Activated naive CD8-positive, alpha-beta T cell treated with anti-CD3 and anti-CD28 coated beads, Interleukin-2, amount 10 ng/mL, durations not matched to agents 7 days and 5 days (primary cell): ENCODE measurements around the gene BBS12. TPM values are rescaled to one million over a fixed set of nuclear protein-coding genes. Genes with fewer than 3 reads are reported as not detected.

Source experiments
- ATAC-seq: fragments of 150-1000 bp; cut with Tn5 transposase; one replicate; pipeline ENCODE4 v1.10.0; 2021; ENCODE audit warnings: low read depth, moderate library complexity
- POLR2A ChIA-PET: fragments of 350-600 bp; sonication (Branson Sonifier 250); formaldehyde crosslinking; loops from one replicate; lab custom pipeline; 2021; ENCODE audit warnings: antibody characterized with exemption; lab: Charles Lee
- DNase-seq: peaks from one replicate; pipeline ENCODE4 v3.0.0; 2021
- H3K27ac Mint-ChIP-seq: one replicate; pipeline ENCODE4 v1.8.0; 2022; ENCODE audit warnings: mild to moderate bottlenecking, mixed read lengths
- H3K27me3 Mint-ChIP-seq: one replicate; pipeline ENCODE4 v1.8.0; 2022; ENCODE audit warnings: mild to moderate bottlenecking, moderate library complexity, mixed read lengths
- H3K36me3 Mint-ChIP-seq: one replicate; pipeline ENCODE4 v1.8.0; 2021; ENCODE audit warnings: mild to moderate bottlenecking, mixed read lengths
- H3K4me1 Mint-ChIP-seq: one replicate; pipeline ENCODE4 v1.8.0; 2021; ENCODE audit warnings: mixed read lengths
- H3K4me3 Mint-ChIP-seq: one replicate; pipeline ENCODE4 v1.8.0; 2022; ENCODE audit warnings: mild to moderate bottlenecking, moderate library complexity, mixed read lengths
- H3K9me3 Mint-ChIP-seq: one replicate; pipeline ENCODE4 v1.8.0; 2021; ENCODE audit warnings: mixed read lengths
- total RNA-seq, 2 experiments: library from RNA; stranded (reverse); gene quantifications; one replicate each; pipeline ENCODE4 v1.2.3, GENCODE V29; 2021

The BBS12 gene
- 1 to 10 TPM; 1.7 to 2.7 TPM for total RNA-seq

DNA sequence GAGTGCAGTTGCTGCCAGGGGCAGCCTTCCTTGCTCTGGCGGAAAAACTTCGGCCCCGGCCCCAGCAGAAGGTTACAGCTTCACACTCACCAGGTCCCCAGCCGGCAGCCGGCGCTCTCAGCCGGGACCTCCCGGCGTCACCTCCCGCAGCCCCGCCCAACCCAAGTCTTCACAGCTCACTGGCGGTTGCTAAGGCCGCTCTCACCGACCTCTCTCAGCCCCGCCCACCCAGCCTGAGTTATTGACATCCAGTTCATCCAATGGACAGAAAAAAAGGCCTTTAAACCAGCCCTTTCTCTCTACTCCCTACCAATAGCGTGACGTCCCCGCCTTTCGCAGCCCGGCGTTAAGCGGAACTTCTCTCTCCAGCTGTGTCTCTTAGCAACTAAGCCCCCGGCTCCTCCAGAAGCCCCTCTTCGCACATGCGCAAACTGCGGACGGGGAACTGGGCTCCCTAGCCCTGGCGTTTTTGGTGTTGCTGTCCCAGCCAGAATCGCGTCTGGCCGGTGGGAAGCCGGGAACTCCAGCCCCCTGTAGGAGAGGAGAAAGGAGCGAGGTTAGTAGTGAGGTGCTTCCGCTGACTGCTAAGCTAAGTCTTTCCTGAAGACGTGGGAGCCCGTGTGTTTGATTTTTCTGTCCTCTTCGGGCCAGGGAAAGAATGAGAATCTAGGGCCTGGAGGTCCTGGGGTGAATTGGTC is at the start of gene BBS12:
Gene BBS12 (plus strand): TSS at position 376 of the 698 bp plus-strand sequence. CDS start 9,189 bp downstream, outside the sequence.
- H3K36me3 Mint-ChIP-seq: peaks cover 4% of the 10 kb centered on the region
- peak within 1 kb of the TSS; percentile 92 for H3K4me3 Mint-ChIP-seq
- H3K27ac Mint-ChIP-seq: peak within 1 kb of the TSS; percentile 85
- H3K9me3 Mint-ChIP-seq: peaks cover 3% of the 10 kb centered on the region
- DNase-seq (peak; percentile 94), ATAC-seq (peak; percentile 99)
- POLR2A ChIA-PET: interaction anchor here (0.7 to 1.9 kb wide), 7 partner anchors 12 to 908 kb away, joined by 3 to 15 read pairs (median 4); partner anchors contain the start of gene NUDT6
- H3K4me1 Mint-ChIP-seq: peaks cover 3% of the 10 kb centered on the region
- no peaks in the 10 kb centered on the region for H3K27me3 Mint-ChIP-seq

DNA sequence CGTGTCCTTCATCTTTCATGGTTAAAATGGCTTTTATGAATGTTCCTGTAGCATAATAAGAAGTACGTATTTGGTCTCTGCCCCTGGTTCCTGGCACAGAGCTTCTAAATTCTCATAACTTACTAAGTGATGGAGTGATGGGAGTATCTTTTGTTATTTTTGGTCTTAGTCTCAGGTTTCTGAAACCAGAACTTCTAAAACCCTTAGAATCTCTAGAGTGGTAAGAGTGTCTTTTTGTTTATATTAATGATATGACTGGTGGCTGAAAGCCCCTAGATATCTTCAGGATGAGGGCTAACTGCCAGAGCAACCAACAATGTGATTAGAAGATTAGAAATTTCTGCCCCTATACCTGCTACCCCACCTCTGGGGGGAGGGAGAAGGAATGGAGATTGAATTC is 45.8 kb upstream of the BBS12 start:
- ATAC-seq: no peak
- Mint-ChIP-seq H3K27me3 (no peaks in the 10 kb centered on the region), H3K9me3 (peaks cover 14% of the 10 kb centered on the region), H3K4me1 (peaks cover 22% of the 10 kb centered on the region), H3K36me3 (peaks cover 4% of the 10 kb centered on the region), H3K4me3 (no peak overlapping the region), H3K27ac (no peak overlapping the region)
- POLR2A ChIA-PET: no interaction called here
- DNase-seq: no peak

DNA sequence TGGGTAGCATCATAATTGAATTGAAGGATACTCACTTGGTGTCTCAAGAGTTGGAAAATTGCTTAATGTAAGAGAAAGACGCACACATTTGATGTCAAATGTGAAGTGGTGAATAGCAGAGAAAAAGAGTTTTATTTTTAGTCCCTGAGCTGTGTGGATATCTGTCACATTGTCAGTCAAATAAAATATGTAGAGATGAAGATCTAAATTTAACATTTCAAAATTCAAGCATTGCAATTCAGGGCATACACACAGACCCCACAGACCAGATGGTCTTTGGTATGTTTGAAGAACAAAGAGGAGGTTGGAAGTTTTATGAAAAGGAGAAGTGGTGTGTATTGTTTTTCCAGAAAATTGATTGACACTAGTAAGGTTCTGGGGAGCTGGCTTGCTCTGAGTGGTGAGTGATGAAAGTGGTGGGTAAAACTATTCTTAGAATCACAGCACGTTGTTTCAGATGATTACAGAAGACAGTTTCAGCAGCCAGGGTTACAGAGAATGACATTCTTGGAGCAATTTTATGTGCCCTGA is 44.9 kb upstream of the BBS12 start:
- peaks cover 13% of the 10 kb centered on the region for H3K9me3 Mint-ChIP-seq
- POLR2A ChIA-PET: no interaction called here
- H3K4me1 Mint-ChIP-seq: peaks cover 22% of the 10 kb centered on the region
- peaks cover 1% of the 10 kb centered on the region for H3K36me3 Mint-ChIP-seq
- ATAC-seq: no peak
- H3K27me3 Mint-ChIP-seq: peaks cover 2% of the 10 kb centered on the region
- peak overlapping the region; percentile 64 for H3K27ac Mint-ChIP-seq
- H3K4me3 Mint-ChIP-seq: peak overlapping the region; percentile 21
- DNase-seq: no peak

DNA sequence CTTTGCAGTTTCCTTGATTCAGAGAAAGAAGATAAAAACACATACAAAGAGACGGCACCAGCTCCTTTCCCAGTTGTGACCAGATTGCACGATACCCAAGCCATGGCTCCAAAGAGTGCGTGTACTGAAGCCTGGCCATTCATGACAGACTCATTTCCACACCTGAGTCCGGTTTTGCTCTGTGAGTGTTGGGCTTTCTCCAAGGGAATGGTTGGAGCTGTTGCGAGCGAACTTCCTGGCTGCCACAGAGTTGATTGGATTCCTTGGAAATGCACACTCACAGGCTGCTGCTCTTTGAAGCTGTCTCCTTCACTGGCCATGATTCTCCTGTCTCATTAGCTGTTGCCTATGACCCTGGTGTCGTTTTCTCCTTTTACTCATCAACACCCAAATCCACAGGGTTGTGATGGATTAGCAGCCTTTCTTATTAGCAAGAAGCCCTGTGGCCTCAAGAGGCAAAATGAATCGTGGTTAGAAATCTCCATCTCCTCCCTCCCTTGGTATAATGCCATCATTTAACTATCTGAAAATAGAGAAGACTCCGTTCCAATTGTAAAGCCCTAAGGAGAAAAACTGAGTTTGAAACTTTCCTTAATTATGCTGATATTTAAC is 43.9 kb upstream of the BBS12 start:
- H3K36me3 Mint-ChIP-seq: peaks cover 1% of the 10 kb centered on the region
- ATAC-seq: no peak
- POLR2A ChIA-PET: no interaction called here
- peaks cover 22% of the 10 kb centered on the region for H3K4me1 Mint-ChIP-seq
- no peak for DNase-seq
- no peak overlapping the region for H3K27ac Mint-ChIP-seq
- peaks cover 7% of the 10 kb centered on the region for H3K9me3 Mint-ChIP-seq
- no peak overlapping the region for H3K4me3 Mint-ChIP-seq
- peaks cover 4% of the 10 kb centered on the region for H3K27me3 Mint-ChIP-seq

DNA sequence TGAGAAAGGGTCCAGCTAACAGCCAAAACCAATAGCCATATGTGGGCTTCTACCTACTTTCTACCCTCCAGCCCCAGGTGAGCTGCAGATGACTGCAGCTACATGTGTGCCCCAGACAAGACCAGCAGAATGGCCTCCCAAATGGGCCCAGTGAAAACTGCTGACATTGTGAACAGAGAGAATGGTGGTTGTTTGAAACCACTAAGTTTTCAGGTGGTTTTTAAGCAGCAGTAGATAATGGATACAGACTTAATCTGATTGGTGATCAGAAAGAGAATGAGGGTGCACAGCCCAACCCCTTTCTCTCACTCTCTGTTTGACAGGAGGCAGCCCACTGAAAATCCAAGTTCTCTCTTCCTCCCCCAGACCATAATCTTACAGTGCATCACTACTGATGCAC is 42.5 kb upstream of the BBS12 start:
- H3K4me3 Mint-ChIP-seq: no peak overlapping the region
- ATAC-seq: peak; percentile 69
- no peak for DNase-seq
- POLR2A ChIA-PET: no interaction called here
- H3K4me1 Mint-ChIP-seq: peaks cover 22% of the 10 kb centered on the region
- H3K36me3 Mint-ChIP-seq: peaks cover 1% of the 10 kb centered on the region
- H3K27me3 Mint-ChIP-seq: peaks cover 17% of the 10 kb centered on the region
- H3K9me3 Mint-ChIP-seq: peaks cover 2% of the 10 kb centered on the region
- no peak overlapping the region for H3K27ac Mint-ChIP-seq

DNA sequence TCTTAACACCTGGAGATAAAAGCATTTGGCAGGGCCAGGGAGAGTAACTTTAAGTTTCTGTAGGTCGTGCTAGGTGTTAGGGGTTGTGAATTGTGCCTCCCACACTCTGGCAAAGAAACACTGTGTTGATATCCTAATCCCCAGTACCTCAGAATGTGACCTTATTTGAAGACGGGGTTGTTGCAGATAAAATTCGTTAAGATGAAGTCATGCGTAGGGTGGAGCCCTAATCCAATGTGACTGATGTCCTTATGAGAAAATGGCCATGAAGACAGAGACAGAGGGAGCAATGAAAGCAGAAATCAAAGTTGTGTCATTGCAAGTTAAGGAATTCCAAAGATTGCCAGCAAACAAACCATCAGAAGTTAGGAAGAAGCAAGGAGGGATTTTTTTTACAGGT is 40.5 kb upstream of the BBS12 start:
- no peak for DNase-seq
- POLR2A ChIA-PET: no interaction called here
- no peak for ATAC-seq
- Mint-ChIP-seq H3K27me3 (peaks cover 30% of the 10 kb centered on the region), H3K4me1 (peaks cover 22% of the 10 kb centered on the region), H3K27ac (no peak overlapping the region), H3K4me3 (no peak overlapping the region), H3K9me3 (peaks cover 2% of the 10 kb centered on the region), H3K36me3 (peaks cover 1% of the 10 kb centered on the region)

DNA sequence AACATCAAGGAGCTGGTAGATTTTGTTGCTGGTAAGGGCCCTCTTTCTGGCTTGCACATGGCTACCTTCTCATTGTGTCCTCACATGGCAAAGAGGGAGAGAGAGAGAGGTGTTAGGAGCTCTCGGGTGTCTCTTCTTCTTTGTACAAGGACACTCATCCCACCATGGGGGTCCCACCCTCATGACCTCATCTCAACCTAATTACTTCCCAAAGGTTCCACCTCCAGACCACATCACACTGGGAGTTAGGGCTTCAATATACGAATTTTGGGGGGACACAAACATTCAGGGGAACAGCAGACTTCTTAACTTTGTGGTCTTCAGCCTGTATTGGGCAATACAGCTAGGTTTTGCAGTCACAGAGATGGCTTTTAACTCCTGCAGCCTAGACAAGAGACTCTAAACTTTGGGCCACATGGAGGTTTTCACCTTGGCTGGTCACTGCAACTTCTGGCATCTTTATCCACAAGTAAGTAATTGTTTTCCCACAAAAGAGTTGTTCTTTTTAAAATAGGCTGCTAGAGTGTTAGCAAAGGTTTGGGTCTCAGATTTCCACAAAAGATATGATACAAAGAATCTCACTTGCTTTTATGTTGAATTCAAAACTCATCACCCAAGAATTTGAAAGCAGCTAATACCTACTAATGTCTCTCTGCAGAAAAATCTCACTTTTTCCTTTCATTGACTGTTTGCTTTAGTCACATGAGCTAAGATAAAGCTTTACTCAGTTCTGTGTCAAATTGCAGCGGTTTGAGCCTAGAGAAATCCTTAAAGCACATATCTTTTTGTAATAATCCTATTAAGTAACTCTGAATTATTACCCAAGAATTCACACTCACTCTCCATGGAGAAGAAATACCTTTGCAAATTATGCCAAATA is 39.6 kb upstream of the BBS12 start:
- H3K9me3 Mint-ChIP-seq: peaks cover 2% of the 10 kb centered on the region
- peaks cover 1% of the 10 kb centered on the region for H3K36me3 Mint-ChIP-seq
- peaks cover 32% of the 10 kb centered on the region for H3K27me3 Mint-ChIP-seq
- POLR2A ChIA-PET: no interaction called here
- no peak overlapping the region for H3K27ac Mint-ChIP-seq
- no peak overlapping the region for H3K4me3 Mint-ChIP-seq
- no peak for DNase-seq
- H3K4me1 Mint-ChIP-seq: peaks cover 17% of the 10 kb centered on the region
- no peak for ATAC-seq

DNA sequence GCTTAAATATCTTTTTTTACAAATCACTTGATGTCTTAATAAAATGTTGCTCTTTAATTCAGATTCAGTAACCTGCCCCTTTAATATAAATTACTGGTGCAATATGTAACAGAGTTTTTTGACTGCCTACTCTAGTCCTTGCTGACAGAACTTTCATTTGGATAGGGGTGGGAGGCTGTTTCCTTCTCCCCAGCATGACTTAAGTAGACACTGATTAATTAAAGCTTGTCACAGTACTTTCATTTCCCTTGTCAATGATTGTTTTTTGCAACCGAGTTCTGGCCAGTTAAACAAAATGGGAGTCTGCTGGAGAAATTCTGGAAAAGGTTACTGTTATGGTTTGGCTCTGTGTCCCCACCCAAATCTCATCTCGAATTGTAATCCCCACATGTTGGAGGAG is 37.3 kb upstream of the BBS12 start:
- POLR2A ChIA-PET: no interaction called here
- H3K27ac Mint-ChIP-seq: no peak overlapping the region
- H3K36me3 Mint-ChIP-seq: peaks cover 1% of the 10 kb centered on the region
- ATAC-seq (no peak), DNase-seq (no peak)
- H3K9me3 Mint-ChIP-seq: peaks cover 2% of the 10 kb centered on the region
- H3K27me3 Mint-ChIP-seq: peaks cover 37% of the 10 kb centered on the region
- H3K4me3 Mint-ChIP-seq: no peak overlapping the region
- H3K4me1 Mint-ChIP-seq: peaks cover under 1% of the 10 kb centered on the region

DNA sequence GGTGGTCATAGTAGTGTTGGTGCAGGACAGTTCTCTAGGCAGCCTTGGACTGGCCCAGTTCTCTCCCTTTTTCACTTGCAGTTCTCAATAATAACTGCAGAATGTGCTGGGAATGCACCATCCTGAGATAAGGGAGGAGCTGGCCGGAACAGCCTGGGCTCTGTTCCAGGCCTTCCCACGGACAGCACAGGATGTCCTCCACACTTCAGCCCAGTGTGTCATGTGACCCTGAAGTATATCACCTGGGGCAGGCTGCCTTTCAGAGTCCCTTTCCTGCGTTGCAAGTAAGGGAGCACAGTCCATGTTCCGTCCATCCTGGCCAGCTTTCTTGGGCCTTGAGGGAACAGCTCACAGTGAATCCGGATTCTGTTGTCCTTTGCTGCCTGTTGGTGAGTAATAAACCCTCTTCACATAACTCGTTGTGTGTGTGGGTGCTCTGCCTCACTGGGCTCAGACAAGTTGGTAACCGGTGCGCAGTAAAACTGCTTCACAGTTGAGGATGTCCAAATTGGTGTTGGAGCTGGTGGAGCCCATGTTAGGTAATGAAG is 32.3 kb upstream of the BBS12 start:
- Mint-ChIP-seq H3K27ac (no peak overlapping the region), H3K27me3 (peaks cover 20% of the 10 kb centered on the region), H3K4me3 (no peak overlapping the region), H3K9me3 (no peaks in the 10 kb centered on the region), H3K4me1 (no peaks in the 10 kb centered on the region), H3K36me3 (peaks cover 3% of the 10 kb centered on the region)
- DNase-seq (no peak), ATAC-seq (no peak)
- POLR2A ChIA-PET: no interaction called here

DNA sequence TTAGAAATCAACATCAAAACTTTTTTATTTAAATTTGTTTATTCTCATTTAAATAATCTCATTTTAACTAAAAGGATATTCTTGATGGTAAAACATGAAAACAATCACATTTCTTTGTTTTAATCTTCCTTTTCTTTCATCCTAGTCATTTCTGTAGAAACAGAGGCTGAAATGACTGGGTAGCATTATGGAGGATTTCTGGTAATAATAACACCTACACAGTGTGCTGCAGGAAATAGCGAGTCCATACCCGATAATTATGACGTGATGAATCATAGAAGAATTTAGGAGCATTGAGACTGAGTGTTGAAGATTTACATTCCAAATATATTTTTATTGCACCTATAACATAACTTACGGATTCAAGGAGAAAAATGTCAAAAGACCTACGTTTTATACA is 31.4 kb upstream of the BBS12 start:
- no peaks in the 10 kb centered on the region for H3K9me3 Mint-ChIP-seq
- peaks cover 14% of the 10 kb centered on the region for H3K27me3 Mint-ChIP-seq
- H3K4me3 Mint-ChIP-seq: no peak overlapping the region
- POLR2A ChIA-PET: no interaction called here
- H3K27ac Mint-ChIP-seq: no peak overlapping the region
- DNase-seq: no peak
- H3K36me3 Mint-ChIP-seq: peaks cover 3% of the 10 kb centered on the region
- H3K4me1 Mint-ChIP-seq: no peaks in the 10 kb centered on the region
- no peak for ATAC-seq

DNA sequence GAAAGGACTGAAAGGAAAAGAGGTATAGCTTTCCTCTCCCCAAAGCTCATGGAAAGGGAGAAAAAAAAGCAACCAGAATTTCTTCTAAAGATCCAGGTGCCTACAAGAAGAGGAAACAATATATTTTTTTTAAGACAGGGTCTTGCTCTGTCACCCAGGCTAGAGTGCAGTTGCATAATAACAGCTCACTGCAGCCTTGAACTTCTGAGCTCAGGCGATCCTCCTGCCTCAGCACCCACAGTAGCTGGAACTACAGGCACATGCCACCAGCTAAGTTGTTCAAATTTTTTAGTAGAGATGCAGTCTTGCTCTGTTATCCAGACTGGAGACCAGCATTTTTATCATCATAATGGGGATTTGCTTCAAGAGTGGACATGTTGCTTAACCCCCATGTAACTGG is 30.5 kb upstream of the BBS12 start:
- POLR2A ChIA-PET: no interaction called here
- Mint-ChIP-seq H3K4me3 (no peak overlapping the region), H3K27me3 (peaks cover 11% of the 10 kb centered on the region), H3K4me1 (no peaks in the 10 kb centered on the region), H3K36me3 (peaks cover 3% of the 10 kb centered on the region), H3K9me3 (no peaks in the 10 kb centered on the region), H3K27ac (no peak overlapping the region)
- ATAC-seq: no peak
- no peak for DNase-seq

DNA sequence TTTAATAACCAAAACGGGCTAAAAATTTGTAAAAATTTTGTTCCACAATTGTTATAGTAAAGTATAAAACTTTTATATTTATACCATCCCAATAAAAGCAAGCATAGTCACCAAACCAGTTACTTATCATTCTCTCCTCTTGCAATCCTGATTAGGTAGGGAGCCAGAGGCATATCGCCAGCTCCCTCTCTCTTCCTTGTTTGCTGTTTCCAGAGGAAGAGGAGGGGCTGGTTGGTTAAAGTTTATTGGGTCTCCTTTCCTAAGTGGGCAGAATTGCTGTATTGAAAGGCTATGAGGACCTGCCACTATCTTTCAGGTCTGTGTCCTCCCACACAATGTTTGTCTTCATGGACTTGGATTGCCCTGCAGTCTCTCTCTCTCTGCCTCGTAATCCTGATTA is 29.6 kb upstream of the BBS12 start:
- Mint-ChIP-seq H3K4me3 (no peak overlapping the region), H3K27ac (no peak overlapping the region), H3K4me1 (no peaks in the 10 kb centered on the region), H3K27me3 (peaks cover 8% of the 10 kb centered on the region), H3K9me3 (no peaks in the 10 kb centered on the region), H3K36me3 (peaks cover 3% of the 10 kb centered on the region)
- DNase-seq (no peak), ATAC-seq (no peak)
- POLR2A ChIA-PET: no interaction called here

DNA sequence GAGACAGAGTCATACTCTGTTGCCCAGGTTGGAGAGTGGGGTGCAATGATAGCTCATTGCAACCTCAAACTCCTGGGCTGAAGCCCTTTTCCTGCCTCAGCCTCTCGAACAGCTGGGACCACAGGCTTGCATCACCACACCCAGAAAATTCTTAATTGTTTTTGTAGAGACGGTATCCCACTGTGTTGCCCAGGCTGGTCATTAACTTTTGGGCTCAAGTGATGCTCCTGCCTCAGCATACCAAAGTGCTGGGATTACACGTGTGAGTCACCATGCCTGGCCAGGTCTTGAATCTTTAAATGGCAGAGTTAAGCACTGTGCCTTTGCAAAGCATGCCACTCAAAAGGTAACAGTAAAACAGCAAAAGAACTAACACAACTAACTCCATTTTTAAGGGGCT is 28.6 kb upstream of the BBS12 start:
- POLR2A ChIA-PET: no interaction called here
- no peaks in the 10 kb centered on the region for H3K9me3 Mint-ChIP-seq

More for the DNA sequence above, 28.6 kb upstream of the BBS12 start:
- Mint-ChIP-seq H3K4me1 (no peaks in the 10 kb centered on the region), H3K27ac (no peak overlapping the region), H3K27me3 (peaks cover 4% of the 10 kb centered on the region), H3K36me3 (peaks cover 3% of the 10 kb centered on the region), H3K4me3 (no peak overlapping the region)
- ATAC-seq: no peak
- DNase-seq: no peak
